SK-N-SH (cell line): ENCODE measurements around the gene RAMP1.

Experiments used
- FOXM1 ChIP-seq: IDR thresholded peaks from 2 replicates; pipeline ENCODE4 v1.4.0; 2012; ENCODE audit warnings: low read depth, mild to moderate bottlenecking
- GABPA ChIP-seq: IDR thresholded peaks from 2 replicates; pipeline ENCODE4 v1.4.0; 2012; ENCODE audit warnings: low read depth, mild to moderate bottlenecking
- NFIC ChIP-seq: IDR thresholded peaks from 2 replicates; pipeline ENCODE4 v1.4.0; 2012; ENCODE audit warnings: borderline replicate concordance
- RCOR1 ChIP-seq: fragments of 150-350 bp; IDR thresholded peaks from 2 replicates; pipeline ENCODE4 v1.6.1; 2017; ENCODE audit warnings: antibody characterized with exemption, low read length
- TCF12 ChIP-seq: IDR thresholded peaks from 2 replicates; pipeline ENCODE4 v1.4.0; 2012
- YY1 ChIP-seq: IDR thresholded peaks from 2 replicates; pipeline ENCODE4 v1.4.0; 2012; ENCODE audit warnings: low read depth, mild to moderate bottlenecking
- TF ChIP-seq, protein P1 (sequence below): fragments of 200-600 bp; sonication (generic); IDR thresholded peaks from 2 replicates; pipeline ENCODE4 v1.6.1; 2017; ENCODE audit warnings: antibody characterized with exemption, mild to moderate bottlenecking, moderate library complexity
- TF ChIP-seq, protein P2 (sequence below): IDR thresholded peaks from 2 replicates; pipeline ENCODE4; 2012

DNA sequence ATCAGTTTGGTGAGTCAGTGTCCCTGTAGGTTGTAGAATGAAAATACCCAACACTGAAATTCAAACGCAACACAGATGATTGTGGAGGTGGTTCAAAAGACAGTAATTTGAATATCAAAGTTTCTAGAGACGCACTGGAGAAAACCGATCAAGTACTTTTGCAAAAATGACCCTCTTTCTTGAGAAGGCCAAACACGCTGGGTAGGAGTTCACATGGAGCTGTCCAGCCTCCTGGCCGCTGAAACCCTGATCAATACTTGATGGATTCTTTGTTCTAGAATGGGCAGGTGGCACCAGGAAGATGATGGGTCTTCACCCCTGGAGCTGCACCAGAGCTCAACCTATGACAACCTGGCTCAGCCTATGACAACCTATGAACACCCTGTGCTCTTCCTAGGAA, 67.7 kb downstream of the RAMP1 start:
- TF ChIP-seq, protein P1, sequence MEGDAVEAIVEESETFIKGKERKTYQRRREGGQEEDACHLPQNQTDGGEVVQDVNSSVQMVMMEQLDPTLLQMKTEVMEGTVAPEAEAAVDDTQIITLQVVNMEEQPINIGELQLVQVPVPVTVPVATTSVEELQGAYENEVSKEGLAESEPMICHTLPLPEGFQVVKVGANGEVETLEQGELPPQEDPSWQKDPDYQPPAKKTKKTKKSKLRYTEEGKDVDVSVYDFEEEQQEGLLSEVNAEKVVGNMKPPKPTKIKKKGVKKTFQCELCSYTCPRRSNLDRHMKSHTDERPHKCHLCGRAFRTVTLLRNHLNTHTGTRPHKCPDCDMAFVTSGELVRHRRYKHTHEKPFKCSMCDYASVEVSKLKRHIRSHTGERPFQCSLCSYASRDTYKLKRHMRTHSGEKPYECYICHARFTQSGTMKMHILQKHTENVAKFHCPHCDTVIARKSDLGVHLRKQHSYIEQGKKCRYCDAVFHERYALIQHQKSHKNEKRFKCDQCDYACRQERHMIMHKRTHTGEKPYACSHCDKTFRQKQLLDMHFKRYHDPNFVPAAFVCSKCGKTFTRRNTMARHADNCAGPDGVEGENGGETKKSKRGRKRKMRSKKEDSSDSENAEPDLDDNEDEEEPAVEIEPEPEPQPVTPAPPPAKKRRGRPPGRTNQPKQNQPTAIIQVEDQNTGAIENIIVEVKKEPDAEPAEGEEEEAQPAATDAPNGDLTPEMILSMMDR = no peak
- no peak for TF ChIP-seq YY1
- TF ChIP-seq RCOR1 = no peak
- TF ChIP-seq TCF12 = no peak
- TF ChIP-seq GABPA = no peak
- no peak for TF ChIP-seq NFIC
- TF ChIP-seq, protein P2, sequence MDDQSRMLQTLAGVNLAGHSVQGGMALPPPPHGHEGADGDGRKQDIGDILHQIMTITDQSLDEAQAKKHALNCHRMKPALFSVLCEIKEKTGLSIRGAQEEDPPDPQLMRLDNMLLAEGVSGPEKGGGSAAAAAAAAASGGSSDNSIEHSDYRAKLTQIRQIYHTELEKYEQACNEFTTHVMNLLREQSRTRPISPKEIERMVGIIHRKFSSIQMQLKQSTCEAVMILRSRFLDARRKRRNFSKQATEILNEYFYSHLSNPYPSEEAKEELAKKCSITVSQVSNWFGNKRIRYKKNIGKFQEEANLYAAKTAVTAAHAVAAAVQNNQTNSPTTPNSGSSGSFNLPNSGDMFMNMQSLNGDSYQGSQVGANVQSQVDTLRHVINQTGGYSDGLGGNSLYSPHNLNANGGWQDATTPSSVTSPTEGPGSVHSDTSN = no peak
- no peak for TF ChIP-seq FOXM1
